Measurements from ENCODE around the gene DDA1. TPM values are rescaled to one million over a fixed set of nuclear protein-coding genes. Genes with fewer than 3 reads are reported as not detected.

The DDA1 gene
- total and polyA plus RNA-seq, 2 of the 13 experiments (the other 11 are each of a cell fraction or from before 2014, with no cell fraction given): 24.5 to 26.0 TPM

DNA sequence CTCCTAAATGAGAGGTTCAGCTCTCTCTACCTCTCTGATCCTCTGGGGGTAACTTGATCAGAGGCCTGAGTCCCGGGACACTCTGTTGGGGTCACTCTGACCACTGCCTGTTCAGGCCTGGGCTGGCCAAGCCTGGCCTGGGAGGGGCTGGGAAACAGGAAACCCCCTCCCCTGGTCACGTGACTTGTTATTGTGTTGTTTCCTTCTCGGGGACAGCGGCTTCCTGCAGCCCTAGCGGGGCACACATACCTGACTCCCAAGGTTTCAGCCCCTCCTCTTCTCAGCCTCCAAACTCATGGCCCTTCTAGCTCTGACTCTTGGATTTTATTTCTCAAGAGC, 44.8 kb upstream of the DDA1 start, which contains the start of gene USHBP1 (continued):
- TF ChIP-seq, protein P1, sequence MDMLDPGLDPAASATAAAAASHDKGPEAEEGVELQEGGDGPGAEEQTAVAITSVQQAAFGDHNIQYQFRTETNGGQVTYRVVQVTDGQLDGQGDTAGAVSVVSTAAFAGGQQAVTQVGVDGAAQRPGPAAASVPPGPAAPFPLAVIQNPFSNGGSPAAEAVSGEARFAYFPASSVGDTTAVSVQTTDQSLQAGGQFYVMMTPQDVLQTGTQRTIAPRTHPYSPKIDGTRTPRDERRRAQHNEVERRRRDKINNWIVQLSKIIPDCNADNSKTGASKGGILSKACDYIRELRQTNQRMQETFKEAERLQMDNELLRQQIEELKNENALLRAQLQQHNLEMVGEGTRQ (IDR thresholded peaks at IDR 0.05; ENCODE audit: low read depth, low read length): peak; percentile 82
- TF ChIP-seq, protein P1 (CRISPR knock-in tag; IDR thresholded peaks at IDR 0.05; ENCODE audit: borderline replicate concordance): peak; percentile 60; the same call in 1 of the 2 replicates
- TF ChIP-seq ZNF768 (CRISPR knock-in tag; IDR thresholded peaks at IDR 0.05) (peak; percentile 70), YY1 (IDR thresholded peaks at IDR 0.05; ENCODE audit: insufficient read depth, insufficient replicate concordance, low read depth, low read length) (no peak), ARID5B (CRISPR knock-in tag; IDR thresholded peaks at IDR 0.05) (no peak), TEAD2 (CRISPR knock-in tag; IDR thresholded peaks at IDR 0.05) (no peak), DZIP1 (CRISPR knock-in tag; IDR thresholded peaks at IDR 0.05) (no peak), ZBTB10 (CRISPR knock-in tag; IDR thresholded peaks at IDR 0.05; ENCODE audit: borderline replicate concordance) (no peak), ZNF740 (CRISPR knock-in tag; IDR thresholded peaks at IDR 0.05) (no peak), IKZF5 (CRISPR knock-in tag; IDR thresholded peaks at IDR 0.05) (no peak), SIN3B (IDR thresholded peaks at IDR 0.05; ENCODE audit: low read length) (no peak)
- TF ChIP-seq, protein P2, sequence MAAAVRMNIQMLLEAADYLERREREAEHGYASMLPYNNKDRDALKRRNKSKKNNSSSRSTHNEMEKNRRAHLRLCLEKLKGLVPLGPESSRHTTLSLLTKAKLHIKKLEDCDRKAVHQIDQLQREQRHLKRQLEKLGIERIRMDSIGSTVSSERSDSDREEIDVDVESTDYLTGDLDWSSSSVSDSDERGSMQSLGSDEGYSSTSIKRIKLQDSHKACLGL (CRISPR knock-in tag; IDR thresholded peaks at IDR 0.05): no peak
- TF ChIP-seq, protein P3, sequence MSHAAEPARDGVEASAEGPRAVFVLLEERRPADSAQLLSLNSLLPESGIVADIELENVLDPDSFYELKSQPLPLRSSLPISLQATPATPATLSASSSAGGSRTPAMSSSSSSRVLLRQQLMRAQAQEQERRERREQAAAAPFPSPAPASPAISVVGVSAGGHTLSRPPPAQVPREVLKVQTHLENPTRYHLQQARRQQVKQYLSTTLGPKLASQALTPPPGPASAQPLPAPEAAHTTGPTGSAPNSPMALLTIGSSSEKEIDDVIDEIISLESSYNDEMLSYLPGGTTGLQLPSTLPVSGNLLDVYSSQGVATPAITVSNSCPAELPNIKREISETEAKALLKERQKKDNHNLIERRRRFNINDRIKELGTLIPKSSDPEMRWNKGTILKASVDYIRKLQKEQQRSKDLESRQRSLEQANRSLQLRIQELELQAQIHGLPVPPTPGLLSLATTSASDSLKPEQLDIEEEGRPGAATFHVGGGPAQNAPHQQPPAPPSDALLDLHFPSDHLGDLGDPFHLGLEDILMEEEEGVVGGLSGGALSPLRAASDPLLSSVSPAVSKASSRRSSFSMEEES (CRISPR knock-in tag; IDR thresholded peaks at IDR 0.05): peak; percentile 65; the same call in 1 of the 2 replicates
